ENCODE measurements around the gene AQP3. TPM values are rescaled to one million over a fixed set of nuclear protein-coding genes. Genes with fewer than 3 reads are reported as not detected.

The AQP3 gene
- total RNA-seq, 1 experiment from 2014 or later, result 5.5 TPM

DNA sequence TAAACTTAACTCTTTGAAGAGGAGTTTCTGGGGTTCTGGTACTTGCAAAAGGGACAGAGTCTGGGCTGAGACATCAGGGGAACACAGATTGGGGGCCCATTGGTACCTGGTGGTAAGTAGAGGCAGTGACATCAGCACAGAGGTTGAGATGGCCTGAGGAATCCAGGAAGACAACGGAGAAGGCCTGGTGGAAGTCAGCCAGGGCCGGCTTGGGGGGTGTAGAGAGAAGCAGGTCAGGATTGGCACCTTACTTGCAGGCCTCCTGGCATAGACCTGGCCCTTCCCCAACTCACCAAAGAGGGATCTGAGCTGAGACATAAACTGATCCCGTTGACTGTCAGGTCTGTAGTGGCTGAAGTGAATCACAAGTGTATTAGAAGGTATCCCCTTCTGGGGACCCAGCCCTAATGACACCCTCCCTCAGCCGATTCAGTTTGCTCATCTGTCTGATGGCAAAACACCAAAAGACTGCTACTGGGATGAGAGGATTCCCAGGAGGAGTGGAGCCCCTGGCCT lies 20.9 kb upstream of the AQP3 start:
- no TSS peak for BruUV-seq (replicated peaks)
- H3K9me2 ChIP-seq (ENCODE audit: insufficient read depth), result no peaks in the 10 kb centered on the region
- intact Hi-C loops (cut with micrococcal nuclease), result no loop called here
- H3K27ac ChIP-seq (ENCODE audit: low read depth, low read length), result no peak overlapping the region
- DNase-seq (ENCODE audit: low read depth, low spot score) (no peak), ATAC-seq (no peak)
- no peak overlapping the region for H3K4me3 ChIP-seq (replicated peaks in 1 of 2; ENCODE audit: low read depth in 1 of 2, low read length in 2 of 2)
- H3K36me3 ChIP-seq (ENCODE audit: control insufficient read depth in 1 of 2, insufficient read depth in 2 of 2, low read length in 2 of 2), result peaks cover 40 to 77% of the 10 kb centered on the region in 2 experiments
- no peaks in the 10 kb centered on the region for H3K27me3 ChIP-seq (ENCODE audit: insufficient read depth, low read length)
- POLR2A ChIA-PET, result no interaction called here
- no peak overlapping the region for H2AFZ ChIP-seq (ENCODE audit: low read depth, low read length, poor library complexity, severe bottlenecking)
- no peak overlapping the region for H3K4me2 ChIP-seq (ENCODE audit: low read length)
- H4K20me1 ChIP-seq (ENCODE audit: insufficient read depth), result no peaks in the 10 kb centered on the region
- CTCF ChIA-PET, result interaction anchor here (2.0 to 4.7 kb wide), 3 partner anchors 9 to 94 kb away, joined by 10 to 53 read pairs (median 41); no protein-coding TSS in a partner anchor
- H3K9ac ChIP-seq (ENCODE audit: low read length), result no peak overlapping the region
- peaks cover 8 to 11% of the 10 kb centered on the region in 2 experiments; a peak in 3 of 4 replicates for H3K4me1 ChIP-seq (ENCODE audit: control insufficient read depth in 1 of 2, insufficient read depth in 2 of 2, low read length in 2 of 2)
- H3K9me3 ChIP-seq (ENCODE audit: control insufficient read depth in 1 of 2, insufficient read depth in 1 of 2, low read depth in 1 of 2, low read length in 2 of 2), result no peaks in the 10 kb centered on the region
- H3K79me2 ChIP-seq (ENCODE audit: insufficient read depth, low read length), result peaks cover 34% of the 10 kb centered on the region
- RAD21 ChIA-PET (ENCODE audit: low non-redundant PET in 1 of 2, low total read pairs in 2 of 2, uncharacterized antibody in 2 of 2, unreplicated experiment in 2 of 2), result no interaction called here
- TF ChIP-seq, protein P1, sequence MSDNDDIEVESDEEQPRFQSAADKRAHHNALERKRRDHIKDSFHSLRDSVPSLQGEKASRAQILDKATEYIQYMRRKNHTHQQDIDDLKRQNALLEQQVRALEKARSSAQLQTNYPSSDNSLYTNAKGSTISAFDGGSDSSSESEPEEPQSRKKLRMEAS (IDR thresholded peaks at IDR 0.05), result no peak
- TF ChIP-seq EGR1 (IDR thresholded peaks at IDR 0.05; ENCODE audit: low read depth) (no peak), POLR2AphosphoS5 (IDR thresholded peaks at IDR 0.05; ENCODE audit: low read depth, low read length) (no peak), POLR2A (IDR thresholded peaks at IDR 0.05; ENCODE audit: borderline replicate concordance, extremely low read depth, insufficient read depth, insufficient read length) (no peak), EZH2phosphoT487 (IDR thresholded peaks at IDR 0.05; ENCODE audit: borderline replicate concordance) (no peak), ATF3 (IDR thresholded peaks at IDR 0.05) (no peak), FOSL1 (IDR thresholded peaks at IDR 0.05; ENCODE audit: low read depth) (no peak), ZBTB33 (IDR thresholded peaks at IDR 0.05; ENCODE audit: extremely low read depth, insufficient replicate concordance, low read length) (no peak), JUND (IDR thresholded peaks at IDR 0.05) (no peak), CBX3 (IDR thresholded peaks at IDR 0.05; ENCODE audit: low read depth) (no peak)
